GM12878 (cell line): Measurements from ENCODE around the gene ADGRG7. TPM values are rescaled to one million over a fixed set of nuclear protein-coding genes. Genes with fewer than 3 reads are reported as not detected.

Source experiments
- ATAC-seq: fragments of 200-7000 bp; cut with Tn5 transposase; 3 replicates; pipeline ENCODE4 v1.9.1; 2020; ENCODE audit warnings: mild to moderate bottlenecking, moderate library complexity
- BruUV-seq: library from RNA; stranded (reverse); fragments of 400-500 nt; replicated peaks from 2 replicates; lab custom pipeline; 2021; lab: Mats Ljungman, UMichigan
- CTCF ChIA-PET: fragments of 300-600 bp; sonication (Branson Sonifier 250); formaldehyde crosslinking; extraction: SDS; loops from one replicate; lab custom pipeline; 2021; ENCODE audit warnings: inconsistent platforms; lab: Yijun Ruan, JAX
- POLR2A ChIA-PET: fragments of 350-600 bp; formaldehyde crosslinking; extraction: SDS; loops from one replicate; lab custom pipeline; 2021; ENCODE audit warnings: inconsistent platforms; lab: Charles Lee
- RAD21 ChIA-PET: fragments of 300-600 bp; sonication (Branson Sonifier 250); formaldehyde crosslinking; loops from one replicate; lab custom pipeline; 2023; ENCODE audit warnings: antibody characterized with exemption; ENCODE audit not compliant: unreplicated experiment; lab: Charles Lee
- SMC1A ChIA-PET: fragments of 300-600 bp; sonication (Branson Sonifier 250); formaldehyde crosslinking; loops from one replicate; lab custom pipeline; 2023; ENCODE audit not compliant: unreplicated experiment, uncharacterized antibody; lab: Charles Lee
- DNase-seq: peaks from one replicate; pipeline ENCODE4 v3.0.0-alpha.2; 2011; ENCODE audit warnings: low read depth, low spot score
- FAIRE-seq: peaks from 3 replicates; lab custom pipeline; 2011; peaks lifted over from hg19 to GRCh38; lab: Jason Lieb, UNC
- H2AFZ ChIP-seq: 2 replicates; pipeline ENCODE4 v1.6.0; 2011; ENCODE audit warnings: low read depth, low read length, control low read depth; ENCODE audit not compliant: control insufficient read depth
- H3K27ac ChIP-seq: 2 replicates; pipeline ENCODE4 v1.5.1; 2011; ENCODE audit warnings: control low read depth; ENCODE audit not compliant: control insufficient read depth, insufficient read depth
- H3K27me3 ChIP-seq, 2 experiments: replicated peaks in 1 of 2; 2 replicates each; pipeline versions ENCODE4 v1.6.0 to v1.6.1; 2011; ENCODE audit warnings: low read length in 1 of 2; ENCODE audit not compliant: control insufficient read depth in 2 of 2, insufficient read depth in 2 of 2
- H3K36me3 ChIP-seq, 2 experiments: 2 replicates each; pipeline ENCODE4 v1.5.1; 2011; ENCODE audit warnings: low read length in 1 of 2; ENCODE audit not compliant: control insufficient read depth in 2 of 2, insufficient read depth in 2 of 2
- H3K4me1 ChIP-seq: 2 replicates; pipeline ENCODE4 v1.6.1; 2011; ENCODE audit warnings: mild to moderate bottlenecking, low read length, moderate library complexity, mixed read lengths; ENCODE audit not compliant: control insufficient read depth, insufficient read depth
- H3K4me2 ChIP-seq: 2 replicates; pipeline ENCODE4 v1.6.0; 2011; ENCODE audit warnings: control low read depth; ENCODE audit not compliant: control insufficient read depth, insufficient read depth
- H3K4me3 ChIP-seq: fragments of 200-600 bp; sonication (generic); 2 replicates; pipeline ENCODE4 v1.5.1; 2016
- H3K79me2 ChIP-seq: 2 replicates; pipeline ENCODE4 v1.6.0; 2011; ENCODE audit warnings: low read length; ENCODE audit not compliant: control insufficient read depth, insufficient read depth
- H3K9ac ChIP-seq: 2 replicates; pipeline ENCODE4 v1.8.0; 2011; ENCODE audit warnings: low read length, control low read depth, mixed read lengths; ENCODE audit not compliant: control insufficient read depth, insufficient read depth
- H3K9me3 ChIP-seq: replicated peaks from 3 replicates; pipeline ENCODE4 v1.5.1; 2011; ENCODE audit warnings: mild to moderate bottlenecking, low read length; ENCODE audit not compliant: control insufficient read depth, insufficient read depth
- H4K20me1 ChIP-seq: 2 replicates; pipeline ENCODE4 v1.6.0; 2011; ENCODE audit not compliant: control insufficient read depth, insufficient read depth
- EGR1 ChIP-seq, 2 experiments: IDR thresholded peaks; 1 replicate in 1 of 2; 2 replicates in 1 of 2; pipeline ENCODE4 v1.6.1; 2011 to 2012; ENCODE audit warnings: low read depth in 2 of 2, low read length in 2 of 2, borderline replicate concordance in 1 of 2, mild to moderate bottlenecking in 1 of 2, moderate library complexity in 1 of 2
- EZH2 ChIP-seq: IDR thresholded peaks from 2 replicates; pipeline ENCODE4 v1.6.1; 2012; ENCODE audit warnings: low read depth, mild to moderate bottlenecking, control low read depth, inconsistent platforms, low read length, borderline replicate concordance; ENCODE audit not compliant: control insufficient read depth
- HDAC6 ChIP-seq: fragments of 200-600 bp; sonication (generic); IDR thresholded peaks from one replicate; pipeline ENCODE4 v1.8.0; 2017; ENCODE audit warnings: antibody characterized with exemption; ENCODE audit not compliant: unreplicated experiment
- MLLT1 ChIP-seq: fragments of 450-650 bp; IDR thresholded peaks from 2 replicates; pipeline ENCODE4 v1.6.1; 2016; ENCODE audit warnings: mild to moderate bottlenecking
- POLR2A ChIP-seq: IDR thresholded peaks from 2 replicates; pipeline ENCODE4 v1.6.1; 2011; ENCODE audit warnings: low read depth, mild to moderate bottlenecking, low read length
- RAD21 ChIP-seq: IDR thresholded peaks from 2 replicates; pipeline ENCODE4 v1.6.1; 2011; ENCODE audit warnings: mild to moderate bottlenecking, low read depth, low read length, moderate library complexity; ENCODE audit not compliant: insufficient read depth
- SIN3A ChIP-seq: IDR thresholded peaks from 2 replicates; pipeline ENCODE4 v1.6.1; 2012; ENCODE audit warnings: low read depth, low read length, improper control_type of control experiment
- SMAD5 ChIP-seq: IDR thresholded peaks from 2 replicates; pipeline ENCODE4 v1.6.1; 2016; ENCODE audit warnings: antibody characterized with exemption, low read depth
- SRF ChIP-seq, 2 experiments: IDR thresholded peaks; 2 replicates each; pipeline ENCODE4 v1.6.1; 2011; ENCODE audit warnings: low read depth in 2 of 2, low read length in 2 of 2, mild to moderate bottlenecking in 1 of 2, moderate library complexity in 1 of 2
- SUZ12 ChIP-seq: fragments of 200-600 bp; sonication (generic); IDR thresholded peaks from one replicate; pipeline ENCODE4 v1.6.1; 2018; ENCODE audit warnings: antibody characterized with exemption, mild to moderate bottlenecking; ENCODE audit not compliant: unreplicated experiment
- TCF3 ChIP-seq: IDR thresholded peaks from 2 replicates; pipeline ENCODE4 v1.6.1; 2012; ENCODE audit warnings: low read depth, mild to moderate bottlenecking, low read length, borderline replicate concordance; ENCODE audit not compliant: insufficient read depth
- WGBS: methylation state at CpG from one replicate; pipeline ENCODE4 v1.1.6; 2016; ENCODE audit warnings: low lambda C conversion rate; ENCODE audit not compliant: insufficient replicate concordance, insufficient coverage; ENCODE audit errors: missing lambda C conversion rate; 5-methylcytosine and 5-hydroxymethylcytosine counted together
- in situ Hi-C: fragments of 300-500 bp; cut with MboI; formaldehyde crosslinking; loops from 9 replicates; pipeline ENCODE4 v1.14.3; 2018; ENCODE audit warnings: mixed read lengths
- intact Hi-C: fragments of 100-400 bp; cut with micrococcal nuclease; formaldehyde crosslinking; loops from one replicate; pipeline ENCODE4 v1.14.2; 2022; ENCODE audit not compliant: unreplicated experiment
- polyA plus RNA-seq, 11 experiments: library from polyadenylated mRNA; depleted of rRNA in 4 of 11; unstranded in 6 of 11; stranded (reverse) in 5 of 11; fragments of >200 nt; fragmentation: Nextera tagmentation in 4 of 11; fragmentation: Illumina TruSeq in 1 of 11; extraction: Ambion mirVana in 4 of 11; extraction: Trizol in 1 of 11; gene quantifications; 1 replicate in 1 of 11; 2 replicates in 10 of 11; pipeline versions ENCODE4 v1.2.1 to v1.2.3, GENCODE V29; 2011 to 2016; ENCODE audit warnings: inconsistent platforms in 2 of 11, missing spikeins in 2 of 11, low read depth in 1 of 11
- total RNA-seq, 4 experiments: library from RNA; depleted of rRNA in 3 of 4; stranded (reverse); fragments of >200 nt in 3 of 4; fragmentation: Illumina TruSeq in 1 of 4; extraction: Trizol in 1 of 4; gene quantifications; 2 replicates each; pipeline versions ENCODE4 v1.2.1 to v1.2.3, GENCODE V29; 2013 to 2021
- TF ChIP-seq, protein P1 (sequence below): fragments of 450-650 bp; conservative IDR thresholded peaks from 2 replicates; pipeline ENCODE4 v1.6.1; 2017; ENCODE audit warnings: mild to moderate bottlenecking, moderate library complexity

ADGRG7 gene
- total and polyA plus RNA-seq, 10 of the 15 experiments (the other 5 are each of a cell fraction or from before 2014, with no cell fraction given), result 0.02 to 0.21 (median 0.14) TPM; not detected in 7

DNA sequence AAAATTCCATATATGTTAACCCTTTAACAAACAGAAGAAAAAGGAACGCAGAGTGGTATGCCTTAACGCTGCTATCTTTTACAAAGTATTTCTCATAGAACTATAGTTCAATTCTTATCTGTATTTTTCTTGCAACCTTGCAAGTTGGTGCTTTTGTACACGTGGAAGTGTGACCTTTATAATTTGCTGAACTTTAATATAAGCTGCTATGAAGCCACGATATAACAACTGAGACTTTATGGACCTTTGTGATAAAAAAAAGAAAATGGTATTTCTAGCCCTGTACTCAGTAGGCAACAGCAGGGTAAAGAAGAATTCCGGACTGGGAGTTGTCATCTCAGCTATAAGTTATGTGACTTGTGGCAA, 93.6 kb downstream of the ADGRG7 start:
- RAD21 ChIA-PET, result interaction anchor here (1.4 kb wide), 1 partner anchor 24 kb away, joined by 5 read pairs; no protein-coding TSS in a partner anchor
- H3K27ac ChIP-seq, result no peak overlapping the region
- CTCF ChIA-PET, result interaction anchor here (0.8 to 1.7 kb wide), 3 partner anchors 10 to 94 kb away, joined by 3 to 7 read pairs (median 3); no protein-coding TSS in a partner anchor
- POLR2A ChIA-PET, result no interaction called here
- BruUV-seq, result no TSS peak
- SMC1A ChIA-PET, result interaction anchor here (0.6 to 1.3 kb wide), 3 partner anchors 9 to 16 kb away, joined by 3 read pairs; no protein-coding TSS in a partner anchor
- peaks cover 4% of the 10 kb centered on the region; the same call in 1 of the 2 replicates for H3K4me1 ChIP-seq
- no peak overlapping the region for H2AFZ ChIP-seq
- 47% methylated on average over 5 of the region's 5 CpGs for WGBS
- no peak overlapping the region for H3K4me3 ChIP-seq
- H3K79me2 ChIP-seq, result no peaks in the 10 kb centered on the region
- no peak overlapping the region for H3K9ac ChIP-seq
- DNase-seq, result no peak
- H3K9me3 ChIP-seq, result no peaks in the 10 kb centered on the region; the same call in 2 of the 3 replicates
- no peak for FAIRE-seq
- no peaks in the 10 kb centered on the region for H3K27me3 ChIP-seq
- in situ Hi-C loops (no loop called here), intact Hi-C loops (no loop called here)
- no peaks in the 10 kb centered on the region for H4K20me1 ChIP-seq
- no peak overlapping the region; the same call in 1 of the 2 replicates for H3K4me2 ChIP-seq
- no peak for ATAC-seq
- TF ChIP-seq SIN3A, result no peak
- no peak for TF ChIP-seq HDAC6
- TF ChIP-seq POLR2A, result no peak
- TF ChIP-seq SMAD5, result no peak
- no peak for TF ChIP-seq TCF3
- TF ChIP-seq EZH2, result no peak
- no peaks in the 10 kb centered on the region for H3K36me3 ChIP-seq

- peaks cover 7% of the 10 kb centered on the region for H3K4me1 ChIP-seq
- H3K36me3 ChIP-seq, result no peaks in the 10 kb centered on the region
- no TSS peak for BruUV-seq
- 46% methylated on average over 4 of the region's 4 CpGs for WGBS
- no peak overlapping the region for H3K4me3 ChIP-seq
- ChIA-PET RAD21 (interaction anchor here (1.4 kb wide), 1 partner anchor 23 kb away, joined by 5 read pairs; no protein-coding TSS in a partner anchor), SMC1A (interaction anchor here (0.8 to 1.3 kb wide), 3 partner anchors 10 to 50 kb away, joined by 3 read pairs; no protein-coding TSS in a partner anchor), POLR2A (no interaction called here), CTCF (interaction anchor here (0.8 to 1.7 kb wide), 2 partner anchors 32 to 93 kb away, joined by 3 to 7 read pairs; no protein-coding TSS in a partner anchor)
- no peaks in the 10 kb centered on the region for H4K20me1 ChIP-seq
- no peak for DNase-seq
- no peaks in the 10 kb centered on the region for H3K27me3 ChIP-seq
- intact Hi-C loops (no loop called here), in situ Hi-C loops (no loop called here)
- H3K9me3 ChIP-seq, result no peaks in the 10 kb centered on the region; the same call in 2 of the 3 replicates
- H3K27ac ChIP-seq, result no peak overlapping the region
- no peak for FAIRE-seq
- H3K9ac ChIP-seq, result no peak overlapping the region
- no peaks in the 10 kb centered on the region for H3K79me2 ChIP-seq
- H2AFZ ChIP-seq, result no peak overlapping the region
- no peak for ATAC-seq
- H3K4me2 ChIP-seq, result no peak overlapping the region
- TF ChIP-seq RAD21, result no peak
- TF ChIP-seq, protein P1, sequence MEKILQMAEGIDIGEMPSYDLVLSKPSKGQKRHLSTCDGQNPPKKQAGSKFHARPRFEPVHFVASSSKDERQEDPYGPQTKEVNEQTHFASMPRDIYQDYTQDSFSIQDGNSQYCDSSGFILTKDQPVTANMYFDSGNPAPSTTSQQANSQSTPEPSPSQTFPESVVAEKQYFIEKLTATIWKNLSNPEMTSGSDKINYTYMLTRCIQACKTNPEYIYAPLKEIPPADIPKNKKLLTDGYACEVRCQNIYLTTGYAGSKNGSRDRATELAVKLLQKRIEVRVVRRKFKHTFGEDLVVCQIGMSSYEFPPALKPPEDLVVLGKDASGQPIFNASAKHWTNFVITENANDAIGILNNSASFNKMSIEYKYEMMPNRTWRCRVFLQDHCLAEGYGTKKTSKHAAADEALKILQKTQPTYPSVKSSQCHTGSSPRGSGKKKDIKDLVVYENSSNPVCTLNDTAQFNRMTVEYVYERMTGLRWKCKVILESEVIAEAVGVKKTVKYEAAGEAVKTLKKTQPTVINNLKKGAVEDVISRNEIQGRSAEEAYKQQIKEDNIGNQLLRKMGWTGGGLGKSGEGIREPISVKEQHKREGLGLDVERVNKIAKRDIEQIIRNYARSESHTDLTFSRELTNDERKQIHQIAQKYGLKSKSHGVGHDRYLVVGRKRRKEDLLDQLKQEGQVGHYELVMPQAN, result no peak
- TF ChIP-seq SRF (IDR thresholded peaks at IDR 0.05; ENCODE audit: low read depth in 2 of 2, low read length in 2 of 2), result no peak
- no peak for TF ChIP-seq MLLT1
- no peak for TF ChIP-seq SUZ12
- no peak for TF ChIP-seq EGR1 (IDR thresholded peaks at IDR 0.05; ENCODE audit: borderline replicate concordance in 1 of 2, low read depth in 2 of 2, low read length in 2 of 2)
Observed at GRCh38 chr3:100703865-100704264, 94.5 kb downstream of the ADGRG7 start.
